OCI-LY7 (cell line): ENCODE data around the gene CBFA2T3.

Experiments used
- EZH2phosphoT487 ChIP-seq: fragments of 200-600 bp; sonication (generic); IDR thresholded peaks from 2 replicates; pipeline ENCODE4 v1.6.1; 2018; ENCODE audit warnings: low read depth, borderline replicate concordance, mild to moderate bottlenecking, mixed run types, antibody characterized with exemption, low read length, moderate library complexity, mixed read lengths
- TF ChIP-seq, protein P1 (sequence below): fragments of 200-600 bp; sonication (generic); conservative IDR thresholded peaks from 2 replicates; pipeline ENCODE4 v1.5.1; 2014; ENCODE audit warnings: mild to moderate bottlenecking, antibody characterized with exemption, low read length, moderate library complexity, mixed read lengths

DNA sequence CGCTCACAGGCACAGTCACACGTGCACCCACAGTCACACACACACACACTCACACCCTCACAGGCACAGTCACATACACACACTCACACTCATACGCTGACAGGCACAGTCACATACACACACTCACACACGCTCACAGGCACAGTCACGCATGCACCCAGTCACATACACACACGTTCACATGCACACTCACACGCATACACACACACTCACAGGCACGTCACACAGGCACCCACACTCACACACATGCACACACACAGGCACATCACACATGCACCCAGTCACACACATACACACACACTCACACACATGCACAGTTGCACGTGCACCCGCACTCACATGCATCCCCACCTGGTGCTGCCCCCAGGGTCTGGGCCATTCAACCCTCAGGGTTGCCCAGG is 46.1 kb upstream of the CBFA2T3 start:
- TF ChIP-seq, protein P1, sequence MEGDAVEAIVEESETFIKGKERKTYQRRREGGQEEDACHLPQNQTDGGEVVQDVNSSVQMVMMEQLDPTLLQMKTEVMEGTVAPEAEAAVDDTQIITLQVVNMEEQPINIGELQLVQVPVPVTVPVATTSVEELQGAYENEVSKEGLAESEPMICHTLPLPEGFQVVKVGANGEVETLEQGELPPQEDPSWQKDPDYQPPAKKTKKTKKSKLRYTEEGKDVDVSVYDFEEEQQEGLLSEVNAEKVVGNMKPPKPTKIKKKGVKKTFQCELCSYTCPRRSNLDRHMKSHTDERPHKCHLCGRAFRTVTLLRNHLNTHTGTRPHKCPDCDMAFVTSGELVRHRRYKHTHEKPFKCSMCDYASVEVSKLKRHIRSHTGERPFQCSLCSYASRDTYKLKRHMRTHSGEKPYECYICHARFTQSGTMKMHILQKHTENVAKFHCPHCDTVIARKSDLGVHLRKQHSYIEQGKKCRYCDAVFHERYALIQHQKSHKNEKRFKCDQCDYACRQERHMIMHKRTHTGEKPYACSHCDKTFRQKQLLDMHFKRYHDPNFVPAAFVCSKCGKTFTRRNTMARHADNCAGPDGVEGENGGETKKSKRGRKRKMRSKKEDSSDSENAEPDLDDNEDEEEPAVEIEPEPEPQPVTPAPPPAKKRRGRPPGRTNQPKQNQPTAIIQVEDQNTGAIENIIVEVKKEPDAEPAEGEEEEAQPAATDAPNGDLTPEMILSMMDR, result no peak
- TF ChIP-seq EZH2phosphoT487, result no peak
